ENCODE measurements around the gene FAIM2.
A peak's percentile ranks its signal among the peaks of the same experiment; 100 is the strongest.
"Not testable (repeated sequence)": the region's sequence is repeated elsewhere in the genome, so short reads cannot be mapped to it uniquely, and the experiment has no call there.

FAIM2 gene

GRCh38 chr12:49882851-49883464, 20.7 kb downstream of the FAIM2 start:
- H3K36me3 ChIP-seq, result 0 out of 2 replicates have a peak, but pooled peaks cover 3% of the 10 kb centered on the region
- peaks cover 23% of the 10 kb centered on the region for H3K4me1 ChIP-seq
- no peaks in the 10 kb centered on the region for H3K9me3 ChIP-seq
- H3K4me3 ChIP-seq (ENCODE audit: low read depth, low read length), result no peak overlapping the region
- no peaks in the 10 kb centered on the region for H3K27me3 ChIP-seq
- peak; percentile 72 for DNase-seq
- peak; percentile 36 for TF ChIP-seq CTCF (IDR thresholded peaks at IDR 0.05; ENCODE audit: low read depth, low read length)

- DNase-seq, result peak; percentile 69
- Histone ChIP-seq H3K4me3 (ENCODE audit: low read depth, low read length) (no peak overlapping the region), H3K4me1 (peaks cover 23% of the 10 kb centered on the region), H3K36me3 (0 out of 2 replicates have a peak, but pooled peaks cover 3% of the 10 kb centered on the region), H3K27me3 (no peaks in the 10 kb centered on the region), H3K9me3 (no peaks in the 10 kb centered on the region)
- no peak for TF ChIP-seq CTCF (IDR thresholded peaks at IDR 0.05; ENCODE audit: low read depth, low read length)
These were observed 21.4 kb downstream of the FAIM2 start for GRCh38 chr12:49882248-49882850.

GRCh38 chr12:49881415-49882247, 22.1 kb downstream of the FAIM2 start:
- TF ChIP-seq CTCF (IDR thresholded peaks at IDR 0.05; ENCODE audit: low read depth, low read length), result no peak
- Histone ChIP-seq H3K4me3 (ENCODE audit: low read depth, low read length) (no peak overlapping the region), H3K9me3 (no peaks in the 10 kb centered on the region), H3K36me3 (0 out of 2 replicates have a peak, but pooled peaks cover under 1% of the 10 kb centered on the region), H3K27me3 (no peaks in the 10 kb centered on the region), H3K4me1 (peaks cover 23% of the 10 kb centered on the region)
- DNase-seq, result peak; percentile 7

- no peaks in the 10 kb centered on the region; the same call in 1 of the 2 replicates for H3K36me3 ChIP-seq
- peaks cover 23% of the 10 kb centered on the region for H3K4me1 ChIP-seq
- H3K27me3 ChIP-seq, result no peaks in the 10 kb centered on the region
- no peak for DNase-seq
- TF ChIP-seq CTCF (IDR thresholded peaks at IDR 0.05; ENCODE audit: low read depth, low read length), result no peak
- H3K4me3 ChIP-seq (ENCODE audit: low read depth, low read length), result no peak overlapping the region
- no peaks in the 10 kb centered on the region for H3K9me3 ChIP-seq
These were observed 22.8 kb downstream of the FAIM2 start for GRCh38 chr12:49880756-49881414.

GRCh38 chr12:49879065-49879464, 24.6 kb downstream of the FAIM2 start:
- H3K36me3 ChIP-seq; H3K27me3 ChIP-seq; H3K9me3 ChIP-seq; DNase-seq; H3K4me3 ChIP-seq (ENCODE audit: low read depth, low read length): not testable (repeated sequence)
- H3K4me1 ChIP-seq, result peaks cover 30% of the 10 kb centered on the region

- H3K36me3 ChIP-seq, result no peaks in the 10 kb centered on the region; the same call in none of the 2 replicates
- H3K27me3 ChIP-seq, result no peaks in the 10 kb centered on the region
- H3K9me3 ChIP-seq, result no peaks in the 10 kb centered on the region
- H3K4me3 ChIP-seq (ENCODE audit: low read depth, low read length), result no peak overlapping the region
- peaks cover 33% of the 10 kb centered on the region for H3K4me1 ChIP-seq
- no peak for TF ChIP-seq CTCF (IDR thresholded peaks at IDR 0.05; ENCODE audit: low read depth, low read length)
- no peak for DNase-seq
These were observed 25.7 kb downstream of the FAIM2 start for GRCh38 chr12:49878021-49878420.
